GM21717 (cell line): ENCODE data around the gene EFNA4.
"Not testable (repeated sequence)": the region's sequence is repeated elsewhere in the genome, so short reads cannot be mapped to it uniquely, and the experiment has no call there.

Source experiments
- ATAC-seq: cut with Tn5 transposase; IDR thresholded peaks from one replicate; pipeline ENCODE4 v1.9.1; 2021; ENCODE audit warnings: mild to moderate bottlenecking, moderate library complexity; ENCODE audit not compliant: unreplicated experiment

Gene EFNA4

GRCh38 chr1:155116113-155116764 is 52.7 kb downstream of the EFNA4 start:
- no peak for ATAC-seq

- ATAC-seq, result no peak
These were observed 54.1 kb downstream of the EFNA4 start for GRCh38 chr1:155117610-155118009.

- not testable (repeated sequence) for ATAC-seq
These were observed 54.5 kb downstream of the EFNA4 start for GRCh38 chr1:155118090-155118489.
